Sigmoid colon (tissue), 7 donors: ENCODE results near the gene CASZ1. TPM values are rescaled to one million over a fixed set of nuclear protein-coding genes. Genes with fewer than 3 reads are reported as not detected.

ENCODE experiments used
- DNase-seq: peaks from one replicate; pipeline ENCODE4 v3.0.0-alpha.2; 2019
- H3K27ac ChIP-seq, 4 donors: fragments of 200-600 bp; sonication (generic); one replicate each; pipeline ENCODE4 v1.5.1; 2016 to 2019; ENCODE audit warnings: mild to moderate bottlenecking in 1 of 4
- H3K27me3 ChIP-seq, 3 donors: fragments of 200-600 bp; sonication (generic); one replicate each; pipeline ENCODE4 v1.5.1; 2019; ENCODE audit warnings: mild to moderate bottlenecking in 1 of 3
- H3K36me3 ChIP-seq, 4 donors: fragments of 200-600 bp; sonication (generic); one replicate each; pipeline ENCODE4 v1.5.1; 2016 to 2019
- H3K4me1 ChIP-seq, 4 donors: fragments of 200-600 bp; sonication (generic); one replicate each; pipeline ENCODE4 v1.5.1; 2017 to 2019
- H3K4me3 ChIP-seq, 4 donors: fragments of 200-600 bp; sonication (generic); one replicate each; pipeline ENCODE4 v1.5.1; 2017 to 2019; ENCODE audit warnings: mild to moderate bottlenecking in 2 of 4, moderate library complexity in 1 of 4
- H3K9me3 ChIP-seq, 4 donors: fragments of 200-600 bp in 3 of 4; sonication (generic) in 3 of 4; one replicate each; pipeline versions ENCODE4 v1.5.1 to v1.6.1; 2013 to 2019
- CTCF ChIP-seq, 4 experiments: fragments of 450-650 bp in 3 of 4; fragments of 200-600 bp in 1 of 4; IDR thresholded peaks; one replicate each; pipeline ENCODE4 v1.5.1; 2016 to 2019; ENCODE audit warnings: antibody characterized with exemption in 4 of 4, mild to moderate bottlenecking in 3 of 4, moderate library complexity in 2 of 4
- EP300 ChIP-seq, 4 donors: sonication (generic); formaldehyde crosslinking; IDR thresholded peaks; one replicate each; pipeline ENCODE4 v1.6.1; 2017; ENCODE audit warnings: antibody characterized with exemption in 4 of 4
- POLR2A ChIP-seq, 2 donors: fragments of 450-650 bp; IDR thresholded peaks; one replicate each; pipeline ENCODE4 v1.6.1; 2016; ENCODE audit warnings: antibody characterized with exemption in 2 of 2, mild to moderate bottlenecking in 2 of 2, moderate library complexity in 2 of 2
- POLR2AphosphoS5 ChIP-seq, 4 donors: sonication (generic); formaldehyde crosslinking; IDR thresholded peaks; one replicate each; pipeline ENCODE4 v1.6.1; 2017; ENCODE audit warnings: antibody characterized with exemption in 4 of 4
- whole genome bisulfite sequencing, 2 donors: extraction: QIAGEN DNeasy Blood & Tissue Kit; methylation state at CpG; one replicate each; pipeline ENCODE4 v1.1.7; 2013; 5-methylcytosine and 5-hydroxymethylcytosine counted together
- intact Hi-C: fragments of 100-400 bp; cut with DNase I; formaldehyde crosslinking; loops from one replicate; pipeline ENCODE4 v1.15.1; 2023
- polyA plus RNA-seq, 3 donors: library from polyadenylated mRNA; stranded (reverse); fragments of 200-250 nt; gene quantifications; one replicate each; pipeline ENCODE4 v1.2.3, GENCODE V29; 2013
- total RNA-seq, 4 donors: library from RNA; depleted of rRNA; stranded (reverse); fragments of >200 nt; gene quantifications; one replicate each; pipeline ENCODE4 v1.1.0, GENCODE V29; 2016
- donor health status: healthy with polysubstance abuse.
- donor health status: Bipolar disorder and iron deficiency.
- donor health status: healthy.

Gene CASZ1
- total and polyA plus RNA-seq, 7 donors = 4.2 to 47.9 (median 23.6) TPM

GRCh38 chr1:10624256-10625050 lies 172.0 kb downstream of the CASZ1 start:
- H3K36me3 ChIP-seq = peaks cover 0 to 17% (median 4%) of the 10 kb centered on the region in 4 donors
- H3K27me3 ChIP-seq = no peaks in the 10 kb centered on the region
- no peaks in the 10 kb centered on the region for H3K9me3 ChIP-seq
- peak; percentile 63 for DNase-seq
- intact Hi-C loops = loop anchor here (10.0 kb wide), 1 partner anchor 230 kb away; no protein-coding TSS in a partner anchor
- H3K27ac ChIP-seq = no peak overlapping the region
- no peak overlapping the region for H3K4me3 ChIP-seq
- TF ChIP-seq EP300 (IDR thresholded peaks at IDR 0.05) (no peak), CTCF (IDR thresholded peaks at IDR 0.05) (no peak), POLR2AphosphoS5 (IDR thresholded peaks at IDR 0.05) (no peak), POLR2A (IDR thresholded peaks at IDR 0.05) (no peak)
- 91 to 96% methylated on average over 26 of the region's 26 CpGs for WGBS, 2 donors
- H3K4me1 ChIP-seq = peaks cover 0 to 14% (median 13%) of the 10 kb centered on the region in 4 donors

GRCh38 chr1:10623686-10624145 lies 172.7 kb downstream of the CASZ1 start:
- TF ChIP-seq CTCF (IDR thresholded peaks at IDR 0.05) (no peak), EP300 (IDR thresholded peaks at IDR 0.05) (no peak), POLR2AphosphoS5 (IDR thresholded peaks at IDR 0.05) (no peak), POLR2A (IDR thresholded peaks at IDR 0.05) (no peak)
- no peak for DNase-seq
- peaks cover 0 to 7% (median 6%) of the 10 kb centered on the region in 4 donors for H3K4me1 ChIP-seq
- intact Hi-C loops = loop anchor here (10.0 kb wide), 1 partner anchor 231 kb away; no protein-coding TSS in a partner anchor
- peak overlapping the region in 1 of 4 donors; percentile 30 for H3K27ac ChIP-seq
- H3K4me3 ChIP-seq = no peak overlapping the region
- H3K36me3 ChIP-seq = peaks cover 0 to 16% (median 4%) of the 10 kb centered on the region in 4 donors
- no peaks in the 10 kb centered on the region for H3K9me3 ChIP-seq
- no peaks in the 10 kb centered on the region for H3K27me3 ChIP-seq
- 95 to 96% methylated on average over 12 of the region's 12 CpGs for WGBS, 2 donors

- peak; percentile 57 for DNase-seq
- Histone ChIP-seq H3K27me3 (no peaks in the 10 kb centered on the region), H3K27ac (peak overlapping the region in 2 of 4 donors; percentile 30 to 48), H3K4me1 (peaks cover 0 to under 1% (median 0%) of the 10 kb centered on the region in 4 donors), H3K9me3 (no peaks in the 10 kb centered on the region), H3K36me3 (peaks cover 0 to 16% (median 4%) of the 10 kb centered on the region in 4 donors), H3K4me3 (no peak overlapping the region)
- 94 to 96% methylated on average over 24 of the region's 24 CpGs for WGBS, 2 donors
- intact Hi-C loops = loop anchor here (10.0 kb wide), 1 partner anchor 232 kb away; no protein-coding TSS in a partner anchor
- TF ChIP-seq POLR2A (IDR thresholded peaks at IDR 0.05) (no peak), POLR2AphosphoS5 (IDR thresholded peaks at IDR 0.05) (no peak), EP300 (IDR thresholded peaks at IDR 0.05) (no peak), CTCF (IDR thresholded peaks at IDR 0.05) (no peak)
Observed at GRCh38 chr1:10622910-10623685, 173.3 kb downstream of the CASZ1 start.

- H3K4me1 ChIP-seq = no peaks in the 10 kb centered on the region
- no peaks in the 10 kb centered on the region for H3K9me3 ChIP-seq
- WGBS, 2 donors = 82 to 89% methylated on average over 9 of the region's 9 CpGs
- no peak for TF ChIP-seq POLR2A (IDR thresholded peaks at IDR 0.05)
- no peak for TF ChIP-seq POLR2AphosphoS5 (IDR thresholded peaks at IDR 0.05)
- no peak for TF ChIP-seq CTCF (IDR thresholded peaks at IDR 0.05)
- TF ChIP-seq EP300 (IDR thresholded peaks at IDR 0.05) = no peak
- DNase-seq = peak; percentile 48
- peak overlapping the region in 3 of 4 donors; percentile 41 to 48 (median 44) for H3K27ac ChIP-seq
- H3K27me3 ChIP-seq = no peaks in the 10 kb centered on the region
- intact Hi-C loops = loop anchor here (10.0 kb wide), 1 partner anchor 233 kb away; no protein-coding TSS in a partner anchor
- H3K4me3 ChIP-seq = no peak overlapping the region
- H3K36me3 ChIP-seq = peaks cover 0 to 16% (median 4%) of the 10 kb centered on the region in 4 donors
Observed at GRCh38 chr1:10621906-10622305, 174.5 kb downstream of the CASZ1 start.
